Bone marrow (tissue), 2 donors: ENCODE measurements around the gene B3GALT4.

Experiments used
- DNase-seq, 2 donors: peaks; one replicate each; lab custom pipeline; 2025; lab: John Stamatoyannopoulos, UW

B3GALT4 gene

DNA sequence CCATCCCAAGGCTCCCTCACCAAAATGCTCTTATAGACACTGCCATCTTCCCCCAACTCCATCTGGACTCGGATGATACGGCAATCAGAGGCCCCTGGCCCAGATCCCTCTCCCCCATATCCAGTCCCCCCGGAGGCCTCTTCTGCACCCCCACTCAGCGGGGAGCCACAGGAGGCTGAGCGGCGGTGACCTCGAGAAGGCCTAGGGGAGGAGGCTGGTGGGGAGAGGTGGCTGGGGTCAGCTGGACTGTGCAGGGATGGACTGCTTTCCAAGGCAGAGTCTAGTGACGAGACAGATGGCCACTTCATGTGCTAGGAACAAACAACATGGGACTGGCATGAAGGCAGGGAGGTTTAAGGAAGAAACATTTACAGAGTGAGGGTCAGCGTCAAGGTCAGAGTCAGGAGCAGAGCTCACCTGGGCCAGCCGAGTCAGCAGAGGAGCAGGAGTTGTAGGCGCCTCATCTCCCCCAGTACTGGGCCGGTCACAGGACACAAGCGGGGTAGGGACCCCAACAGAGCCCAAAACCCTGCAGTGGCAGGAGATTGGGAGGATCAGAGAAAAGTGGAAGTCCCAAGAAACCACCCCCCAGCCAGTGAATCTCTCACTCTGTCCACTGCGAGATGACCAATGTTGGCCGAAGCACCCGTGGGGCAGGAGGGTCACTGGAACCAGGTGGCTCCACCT lies 16.2 kb downstream of the B3GALT4 start:
- no peak for DNase-seq

GRCh38 chr6:33294086-33294823 lies 17.3 kb downstream of the B3GALT4 start:
- no peak for DNase-seq

DNA sequence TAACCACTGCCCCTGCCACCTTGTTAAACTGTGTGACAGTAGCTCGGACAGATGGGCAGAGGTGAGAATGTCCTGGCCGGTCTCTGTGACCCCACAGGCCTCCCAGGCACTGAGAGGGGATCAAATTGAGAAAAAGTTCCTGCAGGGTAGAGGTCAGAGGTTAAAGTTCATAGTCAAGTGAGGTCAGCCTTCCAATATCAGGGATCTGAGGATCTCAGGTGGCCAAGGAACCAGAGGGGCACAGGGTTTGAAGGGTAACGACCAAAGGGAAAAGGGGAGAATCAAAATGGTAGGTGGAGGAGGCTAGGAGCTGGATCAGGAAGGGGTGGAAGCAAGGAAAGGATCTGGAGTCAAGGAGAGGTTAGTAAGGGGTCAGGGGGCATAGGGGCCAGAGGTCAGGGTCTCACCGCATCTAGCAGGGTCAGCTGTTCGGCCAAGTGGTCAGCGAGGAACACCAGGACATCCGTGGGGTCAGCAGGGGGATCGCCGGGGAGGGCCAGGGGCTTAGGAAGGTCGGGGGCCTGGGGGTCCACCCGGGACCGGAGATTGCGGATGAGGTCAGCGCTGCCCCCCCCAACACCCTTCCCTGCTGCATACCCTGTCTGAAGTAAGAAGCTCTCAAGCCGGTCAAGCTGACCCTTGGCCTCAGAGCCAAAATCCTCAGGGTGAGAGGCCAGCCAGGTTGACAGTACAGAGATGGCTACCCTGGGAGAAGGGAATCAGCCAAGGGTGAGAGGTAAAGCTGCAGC lies 18.9 kb downstream of the B3GALT4 start:
- no peak for DNase-seq

- DNase-seq, result no peak
These were observed 20.0 kb downstream of the B3GALT4 start for GRCh38 chr6:33296797-33297405.

GRCh38 chr6:33297406-33297955 lies 20.6 kb downstream of the B3GALT4 start:
- peak; percentile 8 to 46 for DNase-seq

GRCh38 chr6:33297956-33298772 lies 21.2 kb downstream of the B3GALT4 start:
- peak; percentile 47 to 59 for DNase-seq

DNA sequence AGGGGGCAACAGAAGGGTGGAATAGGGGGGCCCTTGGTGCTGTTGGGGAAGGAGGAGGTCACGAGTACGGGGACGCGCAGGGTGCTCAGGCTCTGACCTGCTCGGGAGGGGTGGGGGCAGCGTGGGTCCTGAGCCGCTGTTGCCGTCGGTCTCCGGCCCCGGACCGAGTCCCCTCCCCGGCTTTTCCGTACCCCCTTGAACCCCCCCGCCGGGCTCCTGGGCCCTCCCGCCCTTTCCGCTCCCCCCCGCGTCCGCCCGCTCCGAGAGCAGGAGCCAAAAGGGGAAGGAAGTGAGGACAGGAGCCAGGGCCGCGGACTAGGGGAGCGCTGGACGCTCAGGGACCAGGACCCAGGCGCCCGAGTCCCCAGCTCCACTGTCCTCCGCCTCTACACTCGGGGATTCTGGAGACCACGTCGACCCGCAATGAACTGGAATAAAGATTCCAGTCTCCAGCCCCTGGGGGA lies 21.9 kb downstream of the B3GALT4 start, which contains the start of gene RGL2:
Gene RGL2 (minus strand): TSS at position 170 of the 464 bp plus-strand sequence. CDS start 332 bp downstream, outside the sequence.
- peak; percentile 74 to 80 for DNase-seq

- peak; percentile 81 to 86 for DNase-seq
These were observed 22.5 kb downstream of the B3GALT4 start for GRCh38 chr6:33299237-33299944.

GRCh38 chr6:33301877-33302276 lies 25.0 kb downstream of the B3GALT4 start:
- DNase-seq, result no peak

DNA sequence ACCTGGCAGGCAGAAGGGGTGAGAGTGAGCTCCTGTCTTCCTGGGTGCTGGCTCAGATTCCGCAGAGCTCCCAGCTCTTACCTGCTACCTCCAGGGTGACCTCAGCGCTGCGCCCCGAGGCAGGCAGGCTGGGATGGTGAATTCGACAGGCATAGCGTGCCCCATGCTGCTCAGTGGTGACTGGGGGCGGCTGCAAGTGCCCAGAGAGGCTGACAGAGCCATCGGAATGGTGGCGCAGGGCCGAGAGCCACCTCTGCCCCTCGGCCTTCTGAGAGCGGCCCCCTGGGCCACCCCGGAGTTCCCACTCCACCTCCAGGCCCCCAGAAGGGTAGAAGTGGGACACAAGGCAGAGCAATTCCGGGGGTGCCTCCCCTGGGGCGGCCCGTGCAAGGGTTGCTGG lies 27.3 kb downstream of the B3GALT4 start:
- DNase-seq, result no peak

DNA sequence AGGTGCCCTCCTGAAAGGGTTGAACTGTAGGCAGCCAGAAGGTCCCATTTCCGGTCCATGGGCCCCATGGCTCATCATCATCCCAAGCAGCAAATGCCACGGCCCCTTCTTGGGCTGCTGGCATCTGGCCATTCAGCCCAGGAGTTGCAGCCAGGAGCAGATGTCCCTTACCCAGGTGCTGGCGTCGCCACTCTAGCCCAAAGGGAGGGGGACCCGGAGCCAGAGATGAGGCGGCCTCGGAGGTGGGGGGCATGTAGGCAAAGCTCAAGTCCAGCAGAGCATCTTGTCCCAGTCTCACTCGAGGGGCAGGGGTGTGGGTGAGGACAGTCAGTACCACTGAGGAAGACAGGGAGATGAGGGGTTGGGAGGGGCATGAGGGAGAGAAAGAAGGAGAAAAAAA lies 28.1 kb downstream of the B3GALT4 start:
- no peak for DNase-seq

DNA sequence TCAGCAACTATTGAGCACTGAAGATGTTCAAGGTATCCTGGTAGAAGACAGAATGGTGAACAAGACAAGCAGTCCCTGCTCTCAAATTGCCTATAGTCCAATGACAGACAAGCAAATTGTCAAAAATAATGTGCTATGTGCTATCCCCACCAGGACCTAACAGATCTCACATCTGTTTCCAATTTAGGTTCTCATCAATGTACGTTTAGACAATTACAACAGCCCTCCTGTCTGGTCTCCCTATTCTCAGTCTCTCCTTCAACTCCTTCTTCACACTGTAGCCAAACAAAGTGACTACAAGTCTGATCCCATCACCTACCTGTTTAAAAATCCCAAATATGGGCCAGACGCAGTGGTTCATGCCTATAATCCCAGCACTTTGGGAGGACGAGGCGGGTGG lies 29.4 kb downstream of the B3GALT4 start:
- DNase-seq, result no peak

DNA sequence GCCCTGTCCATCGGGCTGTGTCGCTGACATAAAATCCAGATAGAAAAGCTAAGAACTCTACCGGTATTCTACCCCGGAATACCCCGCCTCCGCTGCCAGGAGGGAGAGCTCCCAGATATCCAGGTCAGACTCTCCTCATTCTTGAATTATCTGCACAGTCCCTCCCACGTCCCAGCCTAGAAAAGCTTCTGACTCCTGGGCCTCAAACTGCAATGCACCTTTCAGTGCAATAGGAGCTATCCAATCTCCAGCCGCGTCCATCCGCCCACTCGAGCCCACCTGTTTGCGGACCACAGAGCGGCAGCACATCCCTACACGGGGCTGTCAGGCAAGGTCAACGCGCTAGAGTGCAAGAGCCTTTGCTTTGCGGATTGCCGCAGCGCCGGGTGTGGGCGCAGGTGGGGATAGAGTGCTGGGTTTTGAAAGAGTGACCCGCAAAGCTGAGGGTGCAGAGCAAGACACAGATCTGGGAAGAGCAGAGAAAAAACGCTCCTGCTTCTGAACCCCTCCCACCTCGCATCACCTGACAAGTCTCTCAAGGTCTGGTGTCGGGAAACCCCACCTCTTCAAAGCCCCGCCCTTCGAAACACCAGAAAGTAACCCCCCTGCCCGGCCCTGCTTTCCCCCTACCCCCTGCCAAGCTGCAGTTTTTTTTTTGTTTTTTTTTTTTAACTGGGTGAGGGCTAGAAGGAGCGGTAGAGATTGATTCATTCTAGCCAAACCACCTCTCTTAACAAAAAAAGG lies 35.6 kb downstream of the B3GALT4 start:
- peak in 1 of 2 donors; percentile 4 for DNase-seq

DNA sequence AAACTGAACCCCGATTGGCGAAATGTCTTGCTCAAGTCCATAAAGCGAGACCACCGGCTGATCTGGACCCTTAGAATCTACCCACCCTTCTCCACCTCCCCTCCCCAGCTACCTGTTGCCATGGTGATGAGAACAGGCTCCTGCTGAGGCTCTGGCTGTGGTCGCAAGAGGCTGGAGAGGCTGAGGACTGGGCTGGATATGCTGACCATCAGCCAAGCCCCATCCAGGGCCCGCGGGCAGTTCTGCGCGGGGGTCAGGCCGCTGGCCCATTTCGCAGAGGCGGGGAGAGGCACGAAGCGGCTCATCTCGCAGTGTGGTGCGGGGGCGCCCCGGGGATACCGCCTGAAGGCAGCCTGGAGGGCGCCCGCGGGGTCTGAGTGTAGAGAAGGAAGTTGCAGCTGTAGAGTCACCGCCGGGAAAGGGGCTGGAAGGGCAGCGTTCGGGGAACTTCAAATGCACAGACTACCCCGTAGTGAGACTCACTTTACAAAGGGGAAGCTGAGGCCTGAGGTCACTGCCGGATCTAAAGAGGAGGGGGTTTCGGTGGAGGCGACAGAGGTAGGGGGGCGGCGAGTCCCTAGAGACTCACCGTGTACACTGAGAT lies 36.3 kb downstream of the B3GALT4 start:
- DNase-seq, result peak; percentile 69 to 85

- peak; percentile 86 to 88 for DNase-seq
These were observed 37.0 kb downstream of the B3GALT4 start, which contains the start of gene TAPBP for GRCh38 chr6:33313709-33314514. Gene TAPBP, minus strand, starts transcription at chr6:33314078. Its CDS starts 37 bp downstream, at chr6:33314041.

DNA sequence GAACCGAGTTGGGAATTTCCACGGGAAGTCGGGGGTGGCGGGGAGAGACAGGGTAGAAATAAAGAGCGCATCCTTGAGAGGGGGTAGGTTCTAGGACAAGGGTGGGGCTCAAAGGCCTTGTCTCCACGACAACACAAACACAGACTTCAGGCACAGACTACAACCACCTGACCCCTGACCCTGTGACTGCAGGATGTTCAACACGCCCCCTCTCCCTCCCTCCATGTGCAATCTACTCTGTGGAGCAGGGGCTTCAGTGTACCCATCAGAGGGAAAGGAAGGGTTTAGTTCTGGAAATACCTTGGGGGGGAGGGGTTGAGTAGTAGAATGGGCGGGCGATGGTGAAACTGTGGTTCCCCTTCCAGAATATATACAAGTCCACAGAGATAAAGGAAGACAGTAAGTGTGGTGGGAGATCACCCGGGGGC lies 37.6 kb downstream of the B3GALT4 start:
- DNase-seq, result peak; percentile 46 to 69

- peak in 1 of 2 donors; percentile 37 for DNase-seq
These were observed 38.2 kb downstream of the B3GALT4 start for GRCh38 chr6:33314943-33315792.
